Globus pallidus (tissue), 1 donor: ENCODE measurements around the gene NKIRAS1.
"Not testable (repeated sequence)": the region's sequence is repeated elsewhere in the genome, so short reads cannot be mapped to it uniquely, and the experiment has no call there.

Experiments used
- DNase-seq: peaks from one replicate; pipeline ENCODE4 v3.0.0-alpha.2; 2015; ENCODE audit warnings: low spot score

Gene NKIRAS1

GRCh38 chr3:23940775-23941174 is 24.0 kb upstream of the NKIRAS1 start:
- DNase-seq = no peak

- no peak for DNase-seq
Measured at GRCh38 chr3:23938688-23939087, 21.9 kb upstream of the NKIRAS1 start.

- no peak for DNase-seq
Measured at GRCh38 chr3:23937296-23937695, 20.5 kb upstream of the NKIRAS1 start.

GRCh38 chr3:23934253-23934652 is 17.5 kb upstream of the NKIRAS1 start:
- no peak for DNase-seq

DNA sequence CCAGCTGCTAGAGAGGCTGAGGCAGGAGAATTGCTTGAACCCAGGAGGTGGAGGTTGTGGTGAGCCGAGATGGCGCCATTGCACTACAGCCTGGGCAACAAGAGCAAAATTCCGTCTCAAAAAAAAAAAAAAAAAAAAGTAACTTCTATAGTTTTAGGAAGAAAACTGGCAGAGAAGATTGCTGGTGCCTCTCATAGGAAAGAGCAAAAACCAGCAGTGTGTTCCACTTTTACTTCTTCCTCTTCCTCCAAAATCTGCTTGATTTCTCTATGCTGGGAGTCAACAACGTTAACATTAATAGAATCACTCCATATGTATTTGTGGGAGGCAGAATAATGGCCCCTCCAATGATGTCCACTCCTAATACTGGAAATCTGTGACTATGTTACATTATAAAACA is 15.8 kb upstream of the NKIRAS1 start:
- DNase-seq = no peak

DNA sequence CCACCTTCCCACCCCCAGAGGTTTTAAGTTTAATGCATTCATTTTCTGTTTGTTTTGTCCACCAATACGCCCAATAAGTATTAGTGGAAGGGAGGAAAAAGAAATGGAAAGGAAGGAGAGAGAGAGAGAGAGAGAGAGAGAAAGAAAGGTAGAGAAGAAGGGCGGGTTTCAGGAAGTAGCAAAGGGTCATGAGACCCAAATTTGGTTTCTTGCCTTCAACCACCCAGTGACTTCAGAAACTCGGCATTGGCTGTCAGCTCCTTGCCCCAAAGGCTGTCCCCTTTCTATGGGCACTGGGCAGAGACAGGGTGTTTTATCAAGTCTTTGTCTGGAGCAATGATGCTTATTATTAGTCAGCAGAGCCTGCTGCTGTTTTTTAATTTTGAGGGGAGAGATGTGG is 14.8 kb upstream of the NKIRAS1 start:
- no peak for DNase-seq

DNA sequence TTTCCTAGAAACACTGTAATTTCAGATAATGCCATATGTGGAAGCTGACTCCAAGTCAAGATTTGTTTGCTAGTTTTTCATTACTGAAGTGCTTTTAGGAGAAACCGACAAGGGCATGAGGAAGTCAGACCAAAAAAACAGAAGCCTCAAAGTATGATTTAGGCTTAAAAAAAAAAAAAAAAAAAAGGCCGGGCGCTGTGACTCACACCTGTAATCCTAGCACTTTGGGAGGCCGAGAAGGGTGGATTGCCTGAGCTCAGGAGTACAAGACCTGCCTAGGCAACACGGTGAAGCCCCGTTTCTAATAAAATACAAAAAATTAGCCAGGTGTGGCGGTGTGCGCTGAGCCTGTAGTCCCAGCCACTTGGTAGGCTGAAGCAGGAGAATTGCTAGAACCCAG is 11.7 kb upstream of the NKIRAS1 start:
- DNase-seq = no peak

GRCh38 chr3:23926736-23927135 is 9.9 kb upstream of the NKIRAS1 start:
- DNase-seq = peak; percentile 70

- DNase-seq = no peak
Measured at GRCh38 chr3:23926246-23926645, 9.5 kb upstream of the NKIRAS1 start.

DNA sequence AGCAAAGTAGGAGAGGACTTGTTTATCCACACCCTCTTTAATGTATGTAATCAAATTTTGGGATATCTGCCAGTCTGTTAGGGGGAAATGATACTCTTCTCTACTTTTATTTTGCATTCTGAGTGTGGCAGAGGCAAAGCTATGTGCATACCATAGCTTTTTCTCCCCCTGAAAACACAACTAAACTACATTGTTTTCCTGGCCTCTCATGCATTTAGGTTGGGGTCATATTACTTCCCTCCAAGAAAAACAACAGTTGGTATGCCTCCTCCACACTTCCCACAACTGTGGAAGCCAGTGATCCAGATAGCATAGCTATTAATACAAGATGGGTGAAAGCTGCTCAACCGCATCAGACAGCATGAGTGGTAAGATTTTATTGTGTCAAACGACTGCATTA is 7.0 kb upstream of the NKIRAS1 start:
- no peak for DNase-seq

DNA sequence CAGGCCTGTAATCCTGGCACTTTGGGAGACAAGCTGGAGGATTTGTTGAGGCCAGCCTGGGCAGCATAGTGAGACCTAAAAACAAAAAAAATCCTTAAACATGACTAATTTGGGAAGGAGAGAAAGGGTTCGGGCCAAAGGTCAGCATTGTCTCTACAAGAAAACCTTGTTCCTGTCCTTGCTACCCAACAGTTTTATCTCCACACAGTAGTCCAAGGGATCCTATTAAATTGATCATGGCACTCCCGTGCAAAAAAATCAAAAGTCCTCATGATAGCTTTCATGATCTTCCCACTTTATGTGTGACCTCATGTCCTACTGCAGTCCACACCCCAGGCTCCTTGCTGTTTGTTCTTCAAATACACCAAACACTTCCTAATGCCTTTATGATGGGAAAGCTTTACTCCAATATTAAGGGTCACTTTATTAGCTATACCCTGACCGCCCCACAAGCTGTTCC is 4.3 kb upstream of the NKIRAS1 start:
- DNase-seq = no peak

DNA sequence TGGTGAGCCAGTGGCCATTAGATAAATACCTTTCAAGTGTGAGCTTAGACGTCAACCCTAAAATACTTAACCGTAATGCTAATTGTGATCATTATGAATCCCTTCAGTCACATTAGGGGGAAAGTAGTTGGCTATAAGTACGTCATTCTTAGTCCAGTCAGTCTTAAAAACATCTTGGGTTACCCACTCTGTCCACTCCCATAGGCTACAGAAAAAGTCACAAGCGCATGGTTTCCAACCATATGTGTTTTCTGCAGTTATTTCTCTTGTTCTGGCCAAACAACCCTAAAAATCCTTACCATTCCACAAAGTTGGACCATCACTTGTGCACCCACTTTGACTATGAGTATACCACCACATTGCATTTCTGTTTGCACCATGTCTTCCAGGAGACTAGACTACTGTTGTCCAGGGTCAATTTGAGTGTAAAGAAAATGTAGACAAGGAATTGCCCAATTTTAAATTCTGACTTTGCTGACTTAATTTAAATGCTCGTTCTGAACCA is 3.4 kb upstream of the NKIRAS1 start:
- no peak for DNase-seq

DNA sequence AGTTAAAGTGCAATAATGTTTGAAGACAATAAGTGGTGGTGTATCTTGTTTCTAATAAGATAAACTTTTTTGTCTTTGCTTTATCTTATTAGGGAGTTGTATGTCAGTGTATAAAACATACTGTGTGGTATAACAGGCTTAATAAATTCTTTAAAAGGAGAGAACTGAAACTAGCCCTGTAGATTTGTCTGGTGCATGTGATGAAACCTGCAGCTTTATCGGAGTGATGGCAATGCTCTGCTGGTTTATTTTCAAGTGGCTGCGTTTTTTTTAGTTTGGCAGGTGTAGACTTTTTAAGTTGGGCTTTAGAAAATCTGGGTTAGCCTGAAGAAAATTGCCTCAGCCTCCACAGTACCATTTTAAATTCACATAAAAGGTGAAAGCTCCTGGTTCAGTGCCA is 2.8 kb upstream of the NKIRAS1 start:
- DNase-seq = no peak

GRCh38 chr3:23918331-23918730 is 1.5 kb upstream of the NKIRAS1 start:
- not testable (repeated sequence) for DNase-seq

DNA sequence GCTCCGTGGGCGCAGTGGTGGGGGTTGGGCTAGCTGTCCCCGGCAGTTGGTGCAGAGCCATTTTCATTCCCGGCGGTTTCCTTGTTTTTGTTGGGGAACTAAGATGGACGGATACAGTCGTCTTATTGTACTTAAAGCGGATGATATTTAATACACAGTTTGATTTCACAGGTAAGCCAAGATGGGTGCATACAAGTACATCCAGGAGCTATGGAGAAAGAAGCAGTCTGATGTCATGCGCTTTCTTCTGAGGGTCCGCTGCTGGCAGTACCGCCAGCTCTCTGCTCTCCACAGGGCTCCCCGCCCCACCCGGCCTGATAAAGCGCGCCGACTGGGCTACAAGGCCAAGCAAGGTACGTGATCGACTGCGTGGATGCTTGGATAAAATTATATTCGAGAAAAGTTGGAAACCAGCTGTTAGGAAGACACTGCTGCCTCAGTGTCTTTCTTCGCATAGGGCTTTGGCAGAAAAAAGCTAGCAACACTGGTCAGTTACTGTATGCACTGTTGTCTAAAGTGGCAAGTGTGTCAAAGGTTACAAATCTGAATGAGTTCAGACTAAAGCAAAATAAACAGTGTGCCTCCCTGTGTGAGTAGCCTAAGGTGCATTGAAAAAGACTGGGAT is 1.0 kb upstream of the NKIRAS1 start:
- DNase-seq = not testable (repeated sequence)

DNA sequence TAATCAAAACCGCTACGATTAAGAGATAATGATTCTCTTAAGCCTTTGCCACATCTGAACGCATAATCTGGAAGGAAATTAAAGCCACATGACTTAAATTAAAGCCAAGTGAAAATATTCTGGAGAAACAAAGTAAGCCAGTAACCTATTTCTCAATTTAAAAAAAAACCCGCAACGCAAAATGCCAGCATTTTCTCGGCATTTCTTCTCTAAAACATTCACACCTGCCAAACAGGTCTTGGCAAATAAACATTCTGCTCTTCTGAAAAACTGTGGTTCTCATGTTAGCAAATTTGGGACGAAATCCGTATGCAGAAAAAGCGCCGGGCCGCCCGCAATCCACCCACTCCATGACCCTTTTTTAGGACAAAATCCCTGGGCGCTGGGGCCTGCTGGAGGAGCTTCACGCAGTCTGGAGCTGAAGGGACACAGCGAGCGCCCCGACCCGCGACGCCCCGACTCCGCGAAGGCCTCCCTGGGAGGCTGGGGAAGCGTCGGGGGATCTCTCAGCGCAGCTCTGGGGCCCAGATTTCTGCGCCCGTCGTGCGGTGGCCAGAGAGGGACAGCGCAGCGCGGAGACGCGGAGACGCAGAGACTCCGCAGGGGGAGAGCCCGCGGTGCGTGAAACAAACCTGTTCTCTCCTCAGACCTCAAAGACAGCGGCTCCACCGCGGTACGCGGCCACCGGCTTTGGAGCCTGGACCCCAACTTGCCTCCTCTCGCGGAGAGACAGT is 471 bp downstream of the NKIRAS1 start:
- DNase-seq = no peak

DNA sequence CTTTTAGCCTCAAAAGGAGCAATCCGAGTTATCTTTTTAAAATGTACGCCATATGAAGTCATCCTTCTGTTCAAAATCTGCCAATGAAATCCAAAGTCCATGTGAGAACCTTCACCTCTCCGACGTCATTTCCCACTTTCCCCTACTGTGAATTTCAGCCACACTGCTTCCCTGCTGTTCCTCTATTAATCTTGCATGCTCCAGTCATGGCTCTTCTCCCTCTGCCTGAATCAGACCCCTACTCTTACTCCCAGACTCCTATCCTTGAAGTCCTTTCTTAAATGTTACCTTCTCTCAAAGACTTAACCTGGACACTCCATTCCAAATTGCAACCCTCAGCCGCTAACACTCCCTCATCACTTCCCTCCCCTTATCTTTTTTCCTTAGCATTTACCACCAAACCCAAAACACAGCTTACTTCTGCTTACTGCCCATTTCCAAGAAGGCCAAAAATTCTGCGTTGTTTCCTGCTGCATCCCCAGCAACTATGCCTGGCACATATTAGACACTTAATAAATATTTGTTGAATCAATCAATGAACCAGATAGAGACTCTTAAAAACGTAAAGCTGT is 1.2 kb downstream of the NKIRAS1 start:
- peak; percentile 11 for DNase-seq

- DNase-seq = no peak
Measured at GRCh38 chr3:23913873-23914743, 2.7 kb downstream of the NKIRAS1 start.

GRCh38 chr3:23913182-23913581 is 3.6 kb downstream of the NKIRAS1 start:
- no peak for DNase-seq

DNA sequence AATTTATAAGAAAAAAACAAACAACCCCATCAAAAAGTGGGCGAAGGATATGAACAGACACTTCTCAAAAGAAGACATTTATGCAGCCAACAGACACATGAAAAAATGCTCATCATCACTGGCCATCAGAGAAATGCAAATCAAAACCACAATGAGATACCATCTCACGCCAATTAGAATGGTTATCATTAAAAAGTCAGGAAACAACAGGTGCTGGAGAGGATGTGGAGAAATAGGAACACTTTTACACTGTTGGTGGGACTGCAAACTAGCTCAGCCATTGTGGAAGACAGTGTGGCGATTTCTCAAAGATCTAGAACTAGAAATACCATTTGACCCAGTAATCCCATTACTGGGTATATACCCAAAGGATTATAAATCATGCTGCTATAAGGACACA is 4.5 kb downstream of the NKIRAS1 start:
- not testable (repeated sequence) for DNase-seq

- no peak for DNase-seq
Measured at GRCh38 chr3:23911397-23911796, 5.4 kb downstream of the NKIRAS1 start.

- no peak for DNase-seq
Measured at GRCh38 chr3:23909341-23909740, 7.4 kb downstream of the NKIRAS1 start.
